CD4-positive, alpha-beta memory T cell (primary cell): ENCODE measurements around the gene OMG. TPM values are rescaled to one million over a fixed set of nuclear protein-coding genes. Genes with fewer than 3 reads are reported as not detected.
"Not testable (repeated sequence)": the region's sequence is repeated elsewhere in the genome, so short reads cannot be mapped to it uniquely, and the experiment has no call there.

Source experiments
- CTCF ChIA-PET: fragments of 350-600 bp; sonication (Branson Sonifier 250); formaldehyde crosslinking; loops from one replicate; lab custom pipeline; 2021; ENCODE audit warnings: inconsistent platforms; ENCODE audit not compliant: partially characterized antibody; lab: Charles Lee
- POLR2A ChIA-PET: fragments of 350-600 bp; sonication (Branson Sonifier 250); formaldehyde crosslinking; loops from one replicate; lab custom pipeline; 2021; ENCODE audit not compliant: partially characterized antibody; lab: Charles Lee
- DNase-seq, 5 donors: peaks; one replicate each; pipeline versions ENCODE4 v3.0.0 to v3.0.0-alpha.2; 2020 to 2022; ENCODE audit warnings: mixed read lengths in 1 of 5
- H3K27ac ChIP-seq: one replicate; pipeline ENCODE4 v1.7.0; 2013; ENCODE audit warnings: low read depth, low read length
- H3K27me3 ChIP-seq: 2 replicates; pipeline ENCODE4 v1.7.0; 2013; ENCODE audit warnings: mild to moderate bottlenecking, low read length, moderate library complexity; ENCODE audit not compliant: insufficient read depth
- H3K36me3 ChIP-seq: 2 replicates; pipeline ENCODE4 v1.7.0; 2013; ENCODE audit warnings: mild to moderate bottlenecking, low read length, moderate library complexity; ENCODE audit not compliant: insufficient read depth
- H3K4me1 ChIP-seq: 2 replicates; pipeline ENCODE4 v1.7.0; 2013; ENCODE audit warnings: mild to moderate bottlenecking, low read length, moderate library complexity; ENCODE audit not compliant: insufficient read depth
- H3K4me3 ChIP-seq, 2 donors: one replicate each; pipeline ENCODE4 v1.7.0; 2013; ENCODE audit warnings: low read length in 2 of 2, mild to moderate bottlenecking in 1 of 2
- H3K9me3 ChIP-seq, 2 donors: one replicate each; pipeline ENCODE4 v1.7.0; 2013; ENCODE audit warnings: low read length in 2 of 2, control low read depth in 1 of 2; ENCODE audit not compliant: control insufficient read depth in 1 of 2
- H3K27ac Mint-ChIP-seq, 7 donors: one replicate each; pipeline ENCODE4 v1.8.0; 2020 to 2021; ENCODE audit warnings: mixed read lengths in 7 of 7, mild to moderate bottlenecking in 6 of 7, inconsistent platforms in 3 of 7, moderate library complexity in 3 of 7
- H3K27me3 Mint-ChIP-seq, 2 donors: one replicate each; pipeline ENCODE4 v1.8.0; 2020 to 2021; ENCODE audit warnings: mixed read lengths in 2 of 2
- H3K36me3 Mint-ChIP-seq, 2 donors: one replicate each; pipeline ENCODE4 v1.8.0; 2020 to 2021; ENCODE audit warnings: mixed read lengths in 2 of 2, inconsistent platforms in 1 of 2, mild to moderate bottlenecking in 1 of 2
- H3K4me1 Mint-ChIP-seq, 4 donors: one replicate each; pipeline ENCODE4 v1.8.0; 2020 to 2021; ENCODE audit warnings: mixed read lengths in 4 of 4, mild to moderate bottlenecking in 1 of 4
- H3K4me3 Mint-ChIP-seq, 8 donors: one replicate each; pipeline ENCODE4 v1.8.0; 2020 to 2021; ENCODE audit warnings: mixed read lengths in 8 of 8, mild to moderate bottlenecking in 7 of 8, moderate library complexity in 6 of 8, inconsistent platforms in 3 of 8
- H3K9me3 Mint-ChIP-seq, 8 donors: one replicate each; pipeline ENCODE4 v1.8.0; 2020 to 2021; ENCODE audit warnings: mixed read lengths in 8 of 8, mild to moderate bottlenecking in 5 of 8, inconsistent platforms in 3 of 8, moderate library complexity in 1 of 8
- intact Hi-C: fragments of 100-400 bp; cut with micrococcal nuclease; formaldehyde crosslinking; loops from one replicate; pipeline ENCODE4 v1.15.1; 2023
- polyA plus RNA-seq, 2 donors: library from polyadenylated mRNA; unstranded; fragments of 300-500 nt; fragmentation: Illumina TruSeq; gene quantifications; one replicate each; pipeline ENCODE4 v1.2.3, GENCODE V29; 2021
- total RNA-seq, 2 experiments: library from RNA; stranded (reverse); gene quantifications; one replicate each; pipeline ENCODE4 v1.2.3, GENCODE V29; 2021

The OMG gene
- total and polyA plus RNA-seq, 4 experiments from 2014 or later, result 0.61 to 0.84 (median 0.69) TPM; not detected in 1

GRCh38 chr17:31294820-31295488 lies 2.1 kb downstream of the OMG start:
- Histone ChIP-seq H3K27ac (no peak overlapping the region), H3K36me3 (no peaks in the 10 kb centered on the region), H3K27me3 (no peaks in the 10 kb centered on the region), H3K4me3 (no peak overlapping the region), H3K4me1 (no peaks in the 10 kb centered on the region), H3K9me3 (no peaks in the 10 kb centered on the region)
- Mint-ChIP-seq H3K27me3 (no peaks in the 10 kb centered on the region), H3K4me3 (no peak overlapping the region), H3K9me3 (no peaks in the 10 kb centered on the region), H3K27ac (no peak overlapping the region), H3K4me1 (peaks cover 0 to 9% (median 3%) of the 10 kb centered on the region in 4 donors), H3K36me3 (no peaks in the 10 kb centered on the region)
- intact Hi-C loops, result no loop called here
- POLR2A ChIA-PET, result interaction anchor here (1.2 kb wide), 1 partner anchor 11 kb away, joined by 3 read pairs; no protein-coding TSS in a partner anchor
- CTCF ChIA-PET, result no interaction called here
- DNase-seq, result no peak

- Mint-ChIP-seq H3K27ac (no peak overlapping the region), H3K36me3 (no peaks in the 10 kb centered on the region), H3K9me3 (no peaks in the 10 kb centered on the region), H3K4me3 (no peak overlapping the region), H3K4me1 (peaks cover 0 to 5% (median 3%) of the 10 kb centered on the region in 4 donors), H3K27me3 (no peaks in the 10 kb centered on the region)
- Histone ChIP-seq H3K4me1 (no peaks in the 10 kb centered on the region), H3K27me3 (no peaks in the 10 kb centered on the region), H3K4me3 (no peak overlapping the region), H3K9me3 (no peaks in the 10 kb centered on the region), H3K27ac (no peak overlapping the region), H3K36me3 (no peaks in the 10 kb centered on the region)
- ChIA-PET CTCF (no interaction called here), POLR2A (interaction anchor here (1.2 kb wide), 1 partner anchor 10 kb away, joined by 3 read pairs; no protein-coding TSS in a partner anchor)
- no peak for DNase-seq
- intact Hi-C loops, result no loop called here
These were observed 2.8 kb downstream of the OMG start for GRCh38 chr17:31294231-31294630.

GRCh38 chr17:31293581-31293980 lies 3.5 kb downstream of the OMG start:
- H3K36me3 ChIP-seq, result no peaks in the 10 kb centered on the region
- H3K4me3 ChIP-seq, result no peak overlapping the region
- H3K27ac Mint-ChIP-seq, result no peak overlapping the region
- H3K9me3 ChIP-seq, result no peaks in the 10 kb centered on the region
- no peaks in the 10 kb centered on the region for H3K27me3 Mint-ChIP-seq
- no peaks in the 10 kb centered on the region for H3K9me3 Mint-ChIP-seq
- no peaks in the 10 kb centered on the region for H3K4me1 ChIP-seq
- ChIA-PET POLR2A (interaction anchor here (1.2 kb wide), 1 partner anchor 10 kb away, joined by 3 read pairs; no protein-coding TSS in a partner anchor), CTCF (no interaction called here)
- intact Hi-C loops, result no loop called here
- DNase-seq, result no peak
- H3K27me3 ChIP-seq, result no peaks in the 10 kb centered on the region
- no peak overlapping the region for H3K27ac ChIP-seq
- H3K36me3 Mint-ChIP-seq, result no peaks in the 10 kb centered on the region
- no peak overlapping the region for H3K4me3 Mint-ChIP-seq
- H3K4me1 Mint-ChIP-seq, result peaks cover 0 to 8% (median 4%) of the 10 kb centered on the region in 4 donors

GRCh38 chr17:31291820-31292219 lies 5.2 kb downstream of the OMG start:
- no peaks in the 10 kb centered on the region for H3K4me1 ChIP-seq
- Mint-ChIP-seq H3K9me3 (no peaks in the 10 kb centered on the region), H3K36me3 (peaks cover 0 to 4% of the 10 kb centered on the region in 2 donors), H3K27me3 (no peaks in the 10 kb centered on the region), H3K4me3 (no peak overlapping the region), H3K4me1 (peaks cover 3 to 16% (median 4%) of the 10 kb centered on the region in 4 donors), H3K27ac (no peak overlapping the region)
- intact Hi-C loops, result no loop called here
- H3K27ac ChIP-seq, result no peak overlapping the region
- H3K27me3 ChIP-seq, result no peaks in the 10 kb centered on the region
- H3K4me3 ChIP-seq, result no peak overlapping the region
- no peak for DNase-seq
- H3K9me3 ChIP-seq, result no peaks in the 10 kb centered on the region
- ChIA-PET POLR2A (no interaction called here), CTCF (interaction anchor here (0.6 kb wide), 1 partner anchor 129 kb away, joined by 3 read pairs; no protein-coding TSS in a partner anchor)
- no peaks in the 10 kb centered on the region for H3K36me3 ChIP-seq

- no peak overlapping the region for H3K4me3 Mint-ChIP-seq
- intact Hi-C loops, result loop anchor here (5.0 kb wide), 1 partner anchor 33 kb away; the partner anchor contains the start of gene EVI2A
- Histone ChIP-seq H3K9me3 (no peaks in the 10 kb centered on the region), H3K4me1 (no peaks in the 10 kb centered on the region), H3K27me3 (no peaks in the 10 kb centered on the region), H3K27ac (no peak overlapping the region), H3K4me3 (no peak overlapping the region), H3K36me3 (no peaks in the 10 kb centered on the region)
- H3K27me3 Mint-ChIP-seq, result no peaks in the 10 kb centered on the region
- H3K9me3 Mint-ChIP-seq, result no peaks in the 10 kb centered on the region
- peaks cover 3 to 18% (median 5%) of the 10 kb centered on the region in 4 donors for H3K4me1 Mint-ChIP-seq
- CTCF ChIA-PET, result no interaction called here
- H3K36me3 Mint-ChIP-seq, result peaks cover 0 to 4% of the 10 kb centered on the region in 2 donors
- DNase-seq, result no peak
- H3K27ac Mint-ChIP-seq, result no peak overlapping the region
- POLR2A ChIA-PET, result no interaction called here
These were observed 7.2 kb downstream of the OMG start for GRCh38 chr17:31289790-31290189.

- H3K27ac ChIP-seq, H3K27ac Mint-ChIP-seq, H3K9me3 Mint-ChIP-seq, H3K9me3 ChIP-seq, H3K4me1 ChIP-seq, H3K4me3 ChIP-seq, DNase-seq, H3K27me3 ChIP-seq, H3K36me3 Mint-ChIP-seq, H3K4me3 Mint-ChIP-seq, H3K27me3 Mint-ChIP-seq, H3K36me3 ChIP-seq: not testable (repeated sequence)
- POLR2A ChIA-PET, result interaction anchor here (0.9 kb wide), 1 partner anchor 25 kb away, joined by 4 read pairs; no protein-coding TSS in a partner anchor
- CTCF ChIA-PET, result interaction anchor here (1.0 kb wide), 1 partner anchor 32 kb away, joined by 3 read pairs; no protein-coding TSS in a partner anchor
- peaks cover 3 to 18% (median 5%) of the 10 kb centered on the region in 4 donors for H3K4me1 Mint-ChIP-seq
- intact Hi-C loops, result loop anchor here (5.0 kb wide), 1 partner anchor 34 kb away; the partner anchor contains the start of gene EVI2A
These were observed 9.1 kb downstream of the OMG start for GRCh38 chr17:31287932-31288331.

- Mint-ChIP-seq H3K9me3 (no peaks in the 10 kb centered on the region), H3K4me1 (peaks cover 3 to 18% (median 6%) of the 10 kb centered on the region in 4 donors), H3K36me3 (peaks cover 0 to 4% of the 10 kb centered on the region in 2 donors), H3K27ac (no peak overlapping the region), H3K27me3 (no peaks in the 10 kb centered on the region), H3K4me3 (no peak overlapping the region)
- H3K27me3 ChIP-seq, result no peaks in the 10 kb centered on the region
- ChIA-PET POLR2A (no interaction called here), CTCF (interaction anchor here (1.0 to 1.4 kb wide), 2 partner anchors 18 to 22 kb away, joined by 3 read pairs; no protein-coding TSS in a partner anchor)
- no peak overlapping the region for H3K27ac ChIP-seq
- no peaks in the 10 kb centered on the region for H3K9me3 ChIP-seq
- intact Hi-C loops, result loop anchor here (5.0 kb wide), 1 partner anchor 36 kb away; the partner anchor contains the start of gene EVI2A
- H3K4me3 ChIP-seq, result no peak overlapping the region
- no peak for DNase-seq
- H3K36me3 ChIP-seq, result no peaks in the 10 kb centered on the region
- no peaks in the 10 kb centered on the region for H3K4me1 ChIP-seq
These were observed 10.5 kb downstream of the OMG start for GRCh38 chr17:31286587-31286986.
